Measurements from ENCODE around the gene EFCAB8.
"Not testable (repeated sequence)": the region's sequence is repeated elsewhere in the genome, so short reads cannot be mapped to it uniquely, and the experiment has no call there.

Gene EFCAB8

DNA sequence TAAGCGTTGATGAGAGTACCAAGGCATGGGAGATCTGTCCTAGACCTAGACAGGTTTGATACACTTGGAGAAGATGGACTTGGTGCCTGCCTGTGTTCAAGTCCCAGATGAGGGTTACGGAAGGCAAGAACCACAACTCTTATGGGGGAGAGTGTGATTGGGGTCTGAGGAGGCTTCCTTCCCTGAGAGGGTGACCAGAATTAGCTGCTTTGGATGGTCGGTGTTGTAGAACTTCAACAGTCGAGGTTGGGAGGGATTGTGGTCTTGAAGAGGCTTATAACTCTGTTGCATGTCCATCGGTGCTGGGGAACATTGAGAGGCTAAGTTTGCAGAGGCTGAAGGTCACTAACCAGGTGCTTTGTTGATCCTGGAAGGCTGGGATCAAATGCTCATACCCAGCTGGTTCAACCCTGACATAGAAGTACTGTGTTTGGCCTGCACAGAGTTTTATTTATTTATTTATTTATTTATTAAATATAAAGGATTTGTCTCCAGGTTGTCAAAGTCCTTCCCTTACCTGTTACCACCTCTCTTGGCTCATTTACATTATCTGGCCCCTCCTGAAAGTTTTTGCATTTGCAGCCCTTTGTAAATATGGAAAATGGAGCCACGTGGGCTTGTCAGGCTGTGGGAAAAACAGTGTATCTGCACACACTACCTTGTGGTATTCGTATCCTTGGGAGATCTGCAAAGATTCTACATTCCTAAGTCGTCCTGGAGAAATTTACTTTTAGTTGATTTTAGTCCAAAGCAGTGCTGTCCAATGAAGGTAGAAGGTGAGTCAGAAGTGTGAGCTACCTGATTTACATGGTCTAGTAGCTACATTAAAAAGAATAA is 15.8 kb upstream of the EFCAB8 start:
- DNase-seq (ENCODE audit: low spot score) = no peak

GRCh38 chr20:32845786-32846185 is 12.9 kb upstream of the EFCAB8 start:
- no peak for DNase-seq (ENCODE audit: low spot score)

DNA sequence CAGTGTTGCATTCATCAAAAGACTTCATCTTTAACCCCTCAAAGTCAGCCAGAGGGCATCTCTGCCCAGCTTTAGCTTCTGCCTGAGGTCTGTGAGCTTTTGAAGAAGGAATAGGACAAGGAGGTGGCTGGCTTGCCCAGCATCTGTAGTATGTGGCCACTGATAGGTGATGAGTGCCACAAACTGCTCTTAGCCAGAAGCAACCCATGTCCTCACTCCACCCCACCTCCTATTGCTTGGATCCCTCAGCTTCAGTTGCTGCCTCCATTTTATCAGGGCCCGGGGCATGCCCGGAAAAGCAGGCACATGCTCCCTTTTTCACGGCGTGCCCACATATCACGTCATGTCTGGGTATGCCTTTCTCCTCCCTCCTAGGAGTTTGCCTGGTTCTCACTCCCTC is 11.9 kb upstream of the EFCAB8 start:
- no peak for DNase-seq (ENCODE audit: low spot score)

- no peak for DNase-seq (ENCODE audit: low spot score)
Observed at GRCh38 chr20:32847964-32848363, 10.8 kb upstream of the EFCAB8 start.

GRCh38 chr20:32848846-32849245 is 9.9 kb upstream of the EFCAB8 start:
- DNase-seq (ENCODE audit: low spot score) = no peak

DNA sequence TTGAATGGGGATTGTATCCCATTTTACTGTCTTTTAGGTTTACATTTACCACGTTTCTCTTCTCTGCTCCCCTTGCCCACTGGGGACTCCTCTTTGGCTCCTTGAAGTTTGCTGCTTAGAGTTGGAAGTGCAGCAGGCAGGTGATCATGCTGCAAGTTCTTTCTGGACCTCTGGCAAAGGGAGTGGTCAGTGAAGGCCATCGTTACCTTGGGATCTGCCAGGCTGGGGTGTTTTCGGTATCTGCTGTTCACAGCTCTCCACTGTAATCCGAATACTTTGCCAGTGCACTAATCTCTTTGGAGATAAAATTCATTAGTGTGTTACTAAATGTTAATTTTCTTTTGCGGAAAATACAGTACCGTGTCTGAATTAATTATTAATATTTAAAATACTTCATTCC is 9.1 kb upstream of the EFCAB8 start:
- DNase-seq (ENCODE audit: low spot score) = no peak

DNA sequence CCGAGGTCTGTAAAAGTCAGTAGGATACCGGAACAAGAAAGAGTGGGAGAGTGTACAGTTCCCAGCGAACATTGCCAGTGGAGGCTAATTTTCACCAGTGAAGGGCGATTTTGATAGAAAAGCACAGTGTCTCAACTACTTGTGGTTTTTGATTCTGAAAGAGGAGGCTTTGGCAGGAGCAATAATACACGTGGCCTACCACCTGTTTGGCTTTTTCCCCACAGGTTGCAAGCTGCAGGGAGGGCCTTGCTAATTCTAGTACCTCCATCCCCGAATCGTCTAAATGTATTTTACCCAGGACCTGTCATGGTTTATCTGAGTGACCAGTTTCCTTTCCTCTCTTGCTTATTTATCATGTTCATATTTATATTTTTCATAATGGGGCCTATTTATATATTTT is 3.3 kb upstream of the EFCAB8 start:
- DNase-seq (ENCODE audit: low spot score) = no peak

- no peak for DNase-seq (ENCODE audit: low spot score)
Observed at GRCh38 chr20:32858189-32858588, 534 bp upstream of the EFCAB8 start.

DNA sequence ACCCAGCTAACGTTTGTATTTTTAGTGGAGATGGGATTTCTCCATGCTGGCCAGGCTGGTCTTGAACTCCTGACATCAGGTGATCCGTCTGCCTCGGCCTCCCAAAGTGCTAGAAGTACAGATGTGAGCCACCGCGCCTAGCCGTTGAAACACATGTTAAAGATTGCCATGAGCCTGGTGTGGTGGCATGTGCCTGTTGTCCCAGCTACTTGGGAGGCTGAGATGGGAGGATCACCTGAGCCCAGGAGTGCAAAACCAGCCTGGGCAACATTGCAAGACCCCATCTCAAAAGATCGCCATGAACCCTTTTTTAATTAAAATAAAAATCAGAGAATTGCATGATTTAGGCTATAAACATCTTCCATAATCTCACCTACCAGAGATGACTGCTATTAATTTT is 2.7 kb downstream of the EFCAB8 start:
- DNase-seq (ENCODE audit: low spot score) = no peak

DNA sequence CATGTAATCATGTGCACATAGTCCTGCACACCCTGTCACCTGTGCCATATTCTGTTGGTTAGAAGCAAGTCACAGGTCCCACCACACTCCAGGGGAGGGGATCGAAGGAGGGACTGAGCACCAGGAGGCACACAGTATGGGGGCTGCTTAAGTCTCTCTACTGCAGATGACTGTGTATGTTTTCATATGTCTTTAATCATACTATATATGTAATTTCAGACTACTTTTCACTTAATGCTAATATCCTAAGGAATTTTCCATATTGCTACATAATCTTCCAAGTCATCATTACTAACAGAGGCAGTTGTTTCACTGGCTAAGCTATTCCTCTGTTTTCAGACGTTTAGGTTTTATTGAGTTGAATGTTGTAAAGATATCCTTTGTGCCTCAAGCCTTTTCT is 10.8 kb downstream of the EFCAB8 start:
- DNase-seq (ENCODE audit: low spot score) = no peak

- DNase-seq (ENCODE audit: low spot score) = not testable (repeated sequence)
Observed at GRCh38 chr20:32870526-32870925, 11.8 kb downstream of the EFCAB8 start.

GRCh38 chr20:32870985-32871384 is 12.3 kb downstream of the EFCAB8 start:
- no peak for DNase-seq (ENCODE audit: low spot score)

GRCh38 chr20:32871627-32872160 is 13.0 kb downstream of the EFCAB8 start:
- no peak for DNase-seq (ENCODE audit: low spot score)

DNA sequence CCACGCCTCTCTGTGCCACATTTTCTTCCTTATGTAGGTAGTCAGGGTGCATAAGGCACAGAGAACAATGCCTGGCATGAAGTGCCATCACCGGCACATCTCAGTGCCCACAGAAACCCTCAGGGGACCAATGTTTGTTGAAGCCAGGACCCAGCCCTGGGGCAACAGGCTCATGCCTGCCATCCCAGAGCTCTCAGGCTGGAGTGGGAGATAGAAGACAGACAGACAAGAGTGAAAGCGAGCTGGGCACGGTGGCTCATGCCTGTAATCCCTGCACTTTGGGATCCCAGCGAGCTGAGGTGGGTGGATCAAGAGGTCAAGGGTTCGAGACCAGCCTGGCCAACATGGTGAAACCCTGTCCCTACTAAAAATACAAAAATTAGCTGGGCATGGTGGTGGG is 13.5 kb downstream of the EFCAB8 start:
- DNase-seq (ENCODE audit: low spot score) = no peak

DNA sequence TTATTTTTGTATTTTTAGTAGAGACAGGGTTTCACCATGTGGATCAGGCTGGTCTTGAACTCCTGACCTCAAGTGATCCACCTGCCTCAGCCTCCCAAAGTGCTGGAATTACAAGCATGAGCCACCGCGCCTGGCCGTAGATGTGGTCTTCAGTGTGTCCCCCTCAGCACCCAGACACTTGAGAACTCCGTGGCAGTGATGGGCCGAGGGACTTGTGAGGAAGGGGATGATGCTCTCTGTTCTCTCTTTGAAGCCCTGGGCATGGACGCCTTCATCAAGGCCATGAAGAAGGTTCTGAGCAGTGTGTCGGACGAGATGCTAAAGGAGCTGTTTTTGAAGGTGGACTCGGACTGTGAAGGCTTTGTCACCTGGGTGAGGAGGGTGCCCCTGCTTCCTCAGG is 16.9 kb downstream of the EFCAB8 start:
- no peak for DNase-seq (ENCODE audit: low spot score)

GRCh38 chr20:32877507-32877906 is 18.8 kb downstream of the EFCAB8 start:
- no peak for DNase-seq (ENCODE audit: low spot score)

- no peak for DNase-seq (ENCODE audit: low spot score)
Observed at GRCh38 chr20:32878820-32879219, 20.1 kb downstream of the EFCAB8 start.

DNA sequence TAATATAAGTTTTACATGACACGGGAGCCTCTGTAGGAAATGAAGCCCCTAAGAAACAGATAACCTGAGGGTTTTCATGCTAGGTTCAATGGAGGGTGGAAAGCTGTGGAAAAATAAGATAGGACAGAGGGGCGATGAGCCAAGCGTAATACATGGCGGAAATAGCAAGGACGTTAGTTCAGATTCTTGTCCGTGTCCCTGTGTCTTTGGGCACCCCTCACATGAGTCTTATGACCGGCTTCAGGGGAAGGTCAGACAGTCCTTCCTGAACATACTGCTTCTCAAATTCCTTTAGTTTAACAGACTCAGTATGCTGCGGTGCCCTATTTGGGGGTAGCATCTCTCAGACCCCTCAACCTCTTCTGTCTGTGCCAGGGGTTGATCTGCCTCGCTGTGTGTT is 20.8 kb downstream of the EFCAB8 start:
- no peak for DNase-seq (ENCODE audit: low spot score)

GRCh38 chr20:32880635-32881034 is 21.9 kb downstream of the EFCAB8 start:
- no peak for DNase-seq (ENCODE audit: low spot score)

DNA sequence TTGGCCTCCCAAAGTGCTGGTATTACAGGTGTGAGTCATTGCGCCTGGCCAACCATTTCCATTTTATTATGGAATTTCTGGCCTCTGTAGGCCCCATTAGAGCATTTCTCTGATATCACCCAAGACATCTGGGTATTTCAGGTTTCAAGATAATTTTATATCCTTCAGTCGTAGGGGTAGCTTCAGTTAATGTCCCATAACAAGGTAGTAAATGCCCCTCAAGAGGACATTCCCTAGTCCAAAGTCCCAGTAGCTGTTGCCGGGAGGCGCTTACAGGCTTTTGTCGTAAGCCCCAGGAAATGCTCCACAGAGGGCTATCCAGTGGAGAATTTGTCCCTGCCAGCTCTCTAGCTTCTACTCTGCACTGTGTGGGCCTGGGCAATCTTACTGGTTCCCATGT is 24.4 kb downstream of the EFCAB8 start:
- no peak for DNase-seq (ENCODE audit: low spot score)

GRCh38 chr20:32885185-32885584 is 26.5 kb downstream of the EFCAB8 start:
- DNase-seq (ENCODE audit: low spot score) = no peak

DNA sequence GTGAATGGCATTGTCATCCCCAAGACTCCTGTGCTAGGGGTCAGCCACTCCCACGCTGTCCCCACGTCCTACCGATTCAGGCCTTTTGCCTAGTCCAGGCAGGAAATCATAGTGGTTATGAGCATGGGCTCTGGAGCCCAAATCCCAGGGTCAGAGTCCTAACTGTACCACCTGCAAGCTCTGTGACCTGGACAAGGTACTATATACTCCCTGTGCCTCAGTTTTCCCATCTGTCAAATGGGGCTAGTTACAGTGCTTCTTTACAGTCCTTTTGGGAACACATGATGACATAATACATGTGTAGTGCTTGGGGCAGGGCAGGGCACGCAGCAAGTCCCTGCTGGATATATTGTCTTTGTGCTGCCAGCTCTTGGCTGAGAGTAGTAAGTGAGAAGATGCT is 27.2 kb downstream of the EFCAB8 start:
- DNase-seq (ENCODE audit: low spot score) = no peak

DNA sequence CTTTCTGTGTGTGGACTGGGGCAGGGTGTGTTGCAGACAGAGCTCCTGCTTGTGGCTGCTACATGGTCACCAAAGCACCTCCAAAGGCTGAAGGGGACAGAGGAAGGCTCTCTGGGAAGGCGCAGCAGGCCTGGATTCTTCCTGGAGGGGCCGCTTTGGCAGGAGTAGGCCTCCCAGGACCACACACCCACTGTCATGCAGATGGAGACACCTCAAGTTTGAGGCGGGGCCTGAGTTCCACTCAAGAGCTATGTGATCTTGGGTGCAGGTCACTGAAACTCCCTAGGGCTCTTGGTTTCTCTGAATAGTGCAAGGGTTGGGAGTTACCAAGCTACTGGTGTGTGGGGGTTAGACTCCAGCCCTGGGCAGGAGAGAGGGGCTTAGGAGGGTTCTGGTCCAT is 27.9 kb downstream of the EFCAB8 start:
- DNase-seq (ENCODE audit: low spot score) = no peak

- DNase-seq (ENCODE audit: low spot score) = no peak
Observed at GRCh38 chr20:32887492-32887891, 28.8 kb downstream of the EFCAB8 start.

Measured in globus pallidus (tissue), 1 donor.